ENCODE results near the gene PCDH8. TPM values are rescaled to one million over a fixed set of nuclear protein-coding genes. Genes with fewer than 3 reads are reported as not detected.

PCDH8 gene
- total and polyA plus RNA-seq, 2 experiments from 2014 or later, result 0.36 to 1.7 TPM

- TF ChIP-seq NANOG (IDR thresholded peaks at IDR 0.05; ENCODE audit: borderline replicate concordance) (no peak), JUNB (IDR thresholded peaks at IDR 0.05; ENCODE audit: unreplicated experiment) (no peak)
These were observed 46.0 kb upstream of the PCDH8 start (continued) for GRCh38 chr13:52894413-52894812.

DNA sequence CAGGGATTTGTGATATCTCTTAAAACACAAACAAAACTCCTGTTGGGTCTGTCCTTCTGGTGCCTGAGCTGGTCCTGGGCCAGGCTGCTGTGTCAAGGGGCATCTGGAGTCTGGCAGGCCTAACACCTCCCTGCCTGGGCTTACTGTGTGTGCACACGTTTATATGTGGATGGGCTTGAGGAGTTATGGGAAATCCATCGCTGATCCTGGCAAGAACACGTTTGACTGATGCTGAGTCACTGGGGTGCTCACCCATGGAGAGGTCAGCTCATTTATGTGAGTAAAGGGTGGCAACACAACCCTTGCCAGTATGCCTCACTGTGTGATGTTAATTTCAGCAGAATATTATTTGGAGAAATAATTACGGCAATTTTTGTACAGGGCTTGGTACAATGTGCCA is 44.5 kb upstream of the PCDH8 start:
- Histone ChIP-seq H3F3A (replicated peaks; ENCODE audit: low read depth) (no peaks in the 10 kb centered on the region), H3K36me3 (ENCODE audit: insufficient read depth) (no peaks in the 10 kb centered on the region), H3K9me2 (ENCODE audit: insufficient read depth) (no peaks in the 10 kb centered on the region; the same call in none of the 2 replicates), H3K4me3 (no peak overlapping the region), H3K79me2 (replicated peaks; ENCODE audit: insufficient read depth) (no peaks in the 10 kb centered on the region), H4K20me1 (replicated peaks; ENCODE audit: insufficient read depth) (no peaks in the 10 kb centered on the region), H2AFZ (no peak overlapping the region), H3K27me3 (ENCODE audit: insufficient read depth) (no peaks in the 10 kb centered on the region), H3K4me2 (no peak overlapping the region), H3K4me1 (ENCODE audit: insufficient read depth) (peaks cover 27% of the 10 kb centered on the region), H3K27ac (ENCODE audit: low read depth) (no peak overlapping the region)
- DNase-seq (ENCODE audit: low spot score), result no peak
- no peak for TF ChIP-seq EZH2phosphoT487 (IDR thresholded peaks at IDR 0.05; ENCODE audit: unreplicated experiment)
- no peak for TF ChIP-seq CTCF (conservative IDR thresholded peaks at IDR 0.05; ENCODE audit: low read depth in 2 of 2)
- no peak for TF ChIP-seq ZNF462 (CRISPR knock-in tag; IDR thresholded peaks at IDR 0.05)
- no peak for TF ChIP-seq STAT1 (IDR thresholded peaks at IDR 0.05; ENCODE audit: unreplicated experiment)
- TF ChIP-seq ZNF331 (CRISPR knock-in tag; IDR thresholded peaks at IDR 0.05; ENCODE audit: low read depth), result no peak
- no peak for TF ChIP-seq CREB1 (CRISPR knock-in tag; IDR thresholded peaks at IDR 0.05; ENCODE audit: low read depth)
- TF ChIP-seq POLR2AphosphoS5 (IDR thresholded peaks at IDR 0.05; ENCODE audit: low read depth), result no peak
- TF ChIP-seq EZH2 (IDR thresholded peaks at IDR 0.05; ENCODE audit: low read depth, unreplicated experiment), result no peak
- TF ChIP-seq, protein P1, sequence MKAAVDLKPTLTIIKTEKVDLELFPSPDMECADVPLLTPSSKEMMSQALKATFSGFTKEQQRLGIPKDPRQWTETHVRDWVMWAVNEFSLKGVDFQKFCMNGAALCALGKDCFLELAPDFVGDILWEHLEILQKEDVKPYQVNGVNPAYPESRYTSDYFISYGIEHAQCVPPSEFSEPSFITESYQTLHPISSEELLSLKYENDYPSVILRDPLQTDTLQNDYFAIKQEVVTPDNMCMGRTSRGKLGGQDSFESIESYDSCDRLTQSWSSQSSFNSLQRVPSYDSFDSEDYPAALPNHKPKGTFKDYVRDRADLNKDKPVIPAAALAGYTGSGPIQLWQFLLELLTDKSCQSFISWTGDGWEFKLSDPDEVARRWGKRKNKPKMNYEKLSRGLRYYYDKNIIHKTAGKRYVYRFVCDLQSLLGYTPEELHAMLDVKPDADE (IDR thresholded peaks at IDR 0.05), result no peak
- TF ChIP-seq JUNB (IDR thresholded peaks at IDR 0.05; ENCODE audit: unreplicated experiment), result no peak
- TF ChIP-seq, protein P2, sequence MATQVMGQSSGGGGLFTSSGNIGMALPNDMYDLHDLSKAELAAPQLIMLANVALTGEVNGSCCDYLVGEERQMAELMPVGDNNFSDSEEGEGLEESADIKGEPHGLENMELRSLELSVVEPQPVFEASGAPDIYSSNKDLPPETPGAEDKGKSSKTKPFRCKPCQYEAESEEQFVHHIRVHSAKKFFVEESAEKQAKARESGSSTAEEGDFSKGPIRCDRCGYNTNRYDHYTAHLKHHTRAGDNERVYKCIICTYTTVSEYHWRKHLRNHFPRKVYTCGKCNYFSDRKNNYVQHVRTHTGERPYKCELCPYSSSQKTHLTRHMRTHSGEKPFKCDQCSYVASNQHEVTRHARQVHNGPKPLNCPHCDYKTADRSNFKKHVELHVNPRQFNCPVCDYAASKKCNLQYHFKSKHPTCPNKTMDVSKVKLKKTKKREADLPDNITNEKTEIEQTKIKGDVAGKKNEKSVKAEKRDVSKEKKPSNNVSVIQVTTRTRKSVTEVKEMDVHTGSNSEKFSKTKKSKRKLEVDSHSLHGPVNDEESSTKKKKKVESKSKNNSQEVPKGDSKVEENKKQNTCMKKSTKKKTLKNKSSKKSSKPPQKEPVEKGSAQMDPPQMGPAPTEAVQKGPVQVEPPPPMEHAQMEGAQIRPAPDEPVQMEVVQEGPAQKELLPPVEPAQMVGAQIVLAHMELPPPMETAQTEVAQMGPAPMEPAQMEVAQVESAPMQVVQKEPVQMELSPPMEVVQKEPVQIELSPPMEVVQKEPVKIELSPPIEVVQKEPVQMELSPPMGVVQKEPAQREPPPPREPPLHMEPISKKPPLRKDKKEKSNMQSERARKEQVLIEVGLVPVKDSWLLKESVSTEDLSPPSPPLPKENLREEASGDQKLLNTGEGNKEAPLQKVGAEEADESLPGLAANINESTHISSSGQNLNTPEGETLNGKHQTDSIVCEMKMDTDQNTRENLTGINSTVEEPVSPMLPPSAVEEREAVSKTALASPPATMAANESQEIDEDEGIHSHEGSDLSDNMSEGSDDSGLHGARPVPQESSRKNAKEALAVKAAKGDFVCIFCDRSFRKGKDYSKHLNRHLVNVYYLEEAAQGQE (IDR thresholded peaks at IDR 0.05; ENCODE audit: unreplicated experiment), result no peak
- TF ChIP-seq ZNF114 (CRISPR knock-in tag; IDR thresholded peaks at IDR 0.05), result no peak
- no peak for TF ChIP-seq NANOG (IDR thresholded peaks at IDR 0.05; ENCODE audit: borderline replicate concordance)
- no peak overlapping the region for H3K4me3 Mint-ChIP-seq
- H3K36me3 Mint-ChIP-seq (ENCODE audit: low read depth), result no peaks in the 10 kb centered on the region
- no peak overlapping the region for H3K27ac Mint-ChIP-seq
- H3K27me3 Mint-ChIP-seq (ENCODE audit: insufficient read depth, low read depth, poor library complexity), result peaks cover 3% of the 10 kb centered on the region
- no peaks in the 10 kb centered on the region for H3K9me3 Mint-ChIP-seq
- peaks cover 35% of the 10 kb centered on the region for H3K4me1 Mint-ChIP-seq
- no peak for ATAC-seq
